ENCODE measurements around the gene MAP3K3. TPM values are rescaled to one million over a fixed set of nuclear protein-coding genes. Genes with fewer than 3 reads are reported as not detected.

Gene MAP3K3
- total RNA-seq, 1 donor = 51.0 TPM

DNA sequence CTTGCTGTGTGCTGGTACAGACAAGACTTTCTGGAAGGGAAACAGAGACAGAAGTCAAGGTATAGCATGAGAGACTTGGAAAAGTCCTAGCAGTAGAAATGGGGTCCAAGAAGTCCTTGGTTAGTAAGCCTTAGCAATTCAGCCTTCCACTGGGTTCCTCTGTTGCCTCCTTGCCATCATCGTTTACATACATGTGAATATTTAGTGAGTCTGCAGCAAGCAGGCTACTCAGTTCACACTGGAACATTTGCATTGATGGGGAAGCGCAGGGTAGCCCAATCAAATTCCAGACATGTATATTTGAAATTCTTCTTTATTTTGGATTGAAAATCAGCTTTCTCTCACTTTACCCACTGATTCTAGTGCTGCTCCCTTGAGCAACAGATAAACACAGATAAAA, 50.6 kb downstream of the MAP3K3 start:
- TF ChIP-seq, protein P1, sequence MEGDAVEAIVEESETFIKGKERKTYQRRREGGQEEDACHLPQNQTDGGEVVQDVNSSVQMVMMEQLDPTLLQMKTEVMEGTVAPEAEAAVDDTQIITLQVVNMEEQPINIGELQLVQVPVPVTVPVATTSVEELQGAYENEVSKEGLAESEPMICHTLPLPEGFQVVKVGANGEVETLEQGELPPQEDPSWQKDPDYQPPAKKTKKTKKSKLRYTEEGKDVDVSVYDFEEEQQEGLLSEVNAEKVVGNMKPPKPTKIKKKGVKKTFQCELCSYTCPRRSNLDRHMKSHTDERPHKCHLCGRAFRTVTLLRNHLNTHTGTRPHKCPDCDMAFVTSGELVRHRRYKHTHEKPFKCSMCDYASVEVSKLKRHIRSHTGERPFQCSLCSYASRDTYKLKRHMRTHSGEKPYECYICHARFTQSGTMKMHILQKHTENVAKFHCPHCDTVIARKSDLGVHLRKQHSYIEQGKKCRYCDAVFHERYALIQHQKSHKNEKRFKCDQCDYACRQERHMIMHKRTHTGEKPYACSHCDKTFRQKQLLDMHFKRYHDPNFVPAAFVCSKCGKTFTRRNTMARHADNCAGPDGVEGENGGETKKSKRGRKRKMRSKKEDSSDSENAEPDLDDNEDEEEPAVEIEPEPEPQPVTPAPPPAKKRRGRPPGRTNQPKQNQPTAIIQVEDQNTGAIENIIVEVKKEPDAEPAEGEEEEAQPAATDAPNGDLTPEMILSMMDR (IDR thresholded peaks at IDR 0.05; ENCODE audit: extremely low read depth, low read depth, low read length) = no peak

DNA sequence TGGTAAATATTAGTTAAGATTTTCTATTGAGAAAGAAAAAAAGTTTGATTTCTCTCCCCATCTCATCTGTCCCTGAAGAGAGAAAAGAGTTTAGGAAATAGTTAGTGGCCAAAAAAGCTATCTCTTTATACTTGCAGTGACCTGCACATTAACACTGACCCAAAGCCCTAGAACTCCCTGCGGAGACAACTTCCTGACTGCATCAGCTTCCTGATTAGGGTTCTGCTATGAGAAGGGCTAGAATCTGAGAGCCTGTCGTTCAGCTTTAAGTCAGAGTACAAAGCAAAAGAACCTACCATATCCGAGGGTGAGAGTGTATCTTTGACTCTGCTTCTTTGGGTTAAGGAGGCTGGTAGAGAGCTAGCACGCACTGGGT, 53.0 kb downstream of the MAP3K3 start:
- Histone ChIP-seq H2AFZ (ENCODE audit: low read length) (peak overlapping the region; percentile 82), H3K9me3 (ENCODE audit: low read depth, low read length) (no peaks in the 10 kb centered on the region), H3K4me2 (ENCODE audit: insufficient read depth, low read length) (peak overlapping the region; percentile 57), H3K4me1 (ENCODE audit: insufficient read depth, low read length) (peaks cover 20% of the 10 kb centered on the region), H3K27me3 (ENCODE audit: insufficient read depth, low read length) (no peaks in the 10 kb centered on the region), H3K79me2 (ENCODE audit: insufficient read depth, low read length) (peaks cover 6% of the 10 kb centered on the region), H3K4me3 (ENCODE audit: insufficient read depth, low read length) (peak overlapping the region; percentile 45), H3K27ac (ENCODE audit: low read depth, low read length) (peak overlapping the region; percentile 55), H4K20me1 (ENCODE audit: insufficient read depth, low read length) (no peaks in the 10 kb centered on the region), H3K36me3 (ENCODE audit: insufficient read depth, low read length) (peaks cover 4% of the 10 kb centered on the region)
- TF ChIP-seq, protein P1 (IDR thresholded peaks at IDR 0.05; ENCODE audit: extremely low read depth, low read depth, low read length) = no peak
- DNase-seq (ENCODE audit: insufficient read length, low spot score, missing footprints) = peak; percentile 17

More for the DNA sequence above, 50.6 kb downstream of the MAP3K3 start:
- peaks cover 20% of the 10 kb centered on the region for H3K4me1 ChIP-seq (ENCODE audit: insufficient read depth, low read length)
- H3K79me2 ChIP-seq (ENCODE audit: insufficient read depth, low read length) = peaks cover 6% of the 10 kb centered on the region
- peaks cover 4% of the 10 kb centered on the region for H3K36me3 ChIP-seq (ENCODE audit: insufficient read depth, low read length)
- H3K9me3 ChIP-seq (ENCODE audit: low read depth, low read length) = no peaks in the 10 kb centered on the region
- no peak overlapping the region for H3K27ac ChIP-seq (ENCODE audit: low read depth, low read length)
- H4K20me1 ChIP-seq (ENCODE audit: insufficient read depth, low read length) = no peaks in the 10 kb centered on the region
- no peak overlapping the region for H3K4me2 ChIP-seq (ENCODE audit: insufficient read depth, low read length)
- H3K27me3 ChIP-seq (ENCODE audit: insufficient read depth, low read length) = no peaks in the 10 kb centered on the region
- H2AFZ ChIP-seq (ENCODE audit: low read length) = no peak overlapping the region
- H3K4me3 ChIP-seq (ENCODE audit: insufficient read depth, low read length) = no peak overlapping the region
- peak; percentile 1 for DNase-seq (ENCODE audit: insufficient read length, low spot score, missing footprints)

DNA sequence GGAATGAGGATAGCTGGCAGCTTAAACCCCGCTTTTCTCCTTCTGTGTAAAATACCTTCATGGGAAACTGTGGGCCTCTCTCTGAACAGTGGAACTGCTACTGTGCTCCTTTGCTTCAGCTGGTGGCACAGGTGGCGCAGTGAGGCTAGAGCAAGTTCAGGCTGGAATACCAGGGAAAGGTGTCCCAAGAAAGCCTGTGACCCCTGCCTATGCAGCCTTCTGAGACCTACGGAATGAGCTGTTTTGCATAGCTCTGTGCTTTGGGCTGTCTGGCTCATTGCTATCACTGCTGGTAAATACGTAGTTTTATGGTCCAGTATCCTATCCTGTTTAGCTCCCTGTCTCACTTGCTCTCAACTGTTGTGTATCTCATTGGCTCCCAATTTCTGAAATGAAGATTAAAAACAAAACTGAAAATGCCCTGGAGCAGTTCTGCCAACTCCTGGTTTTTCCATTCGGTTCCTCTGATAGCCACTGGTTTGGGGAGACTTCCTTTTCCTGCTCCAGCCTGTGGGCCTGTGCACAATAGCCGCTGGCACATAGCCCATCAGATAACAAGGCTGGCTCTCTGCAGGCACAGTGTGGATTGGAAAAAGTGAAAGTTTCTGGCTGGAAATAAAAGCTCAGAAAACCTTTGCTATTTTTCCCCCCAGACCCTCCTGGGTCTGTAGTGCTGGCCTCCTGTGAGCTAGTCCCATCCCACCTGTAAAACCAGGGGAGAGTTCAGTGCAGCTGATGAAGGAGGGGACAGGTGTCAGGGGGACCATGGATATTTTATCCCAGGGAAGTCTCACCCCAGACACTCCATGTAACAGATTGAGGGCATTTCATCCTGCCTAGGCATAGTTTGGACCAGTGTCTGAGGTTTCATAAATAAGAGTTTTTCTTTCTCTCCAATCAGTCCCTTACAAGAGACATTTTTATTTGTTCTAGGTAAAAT, 53.7 kb downstream of the MAP3K3 start:
- DNase-seq (ENCODE audit: insufficient read length, low spot score, missing footprints) = peak; percentile 83

DNA sequence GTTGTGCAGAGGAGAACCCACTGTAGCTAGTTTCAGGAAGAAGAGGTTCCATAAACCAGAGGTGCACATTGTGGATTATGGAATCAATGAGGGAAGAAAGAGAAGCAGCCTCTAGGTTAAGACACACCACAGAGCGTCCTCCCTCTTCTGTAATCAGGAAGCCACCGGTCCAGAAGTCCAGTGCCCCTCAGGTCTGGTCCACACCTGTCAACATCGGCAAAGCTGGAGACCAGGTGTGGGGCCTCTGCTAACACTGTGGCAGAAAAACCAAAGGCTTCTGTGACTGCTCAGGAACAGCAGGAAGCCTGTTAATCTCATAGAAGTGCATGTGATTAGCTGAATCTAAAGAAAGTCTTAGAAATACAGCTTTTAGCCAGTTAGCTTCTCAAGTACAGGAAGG, 54.4 kb downstream of the MAP3K3 start:
- DNase-seq (ENCODE audit: insufficient read length, low spot score, missing footprints) = no peak
- peaks cover 6% of the 10 kb centered on the region for H3K79me2 ChIP-seq (ENCODE audit: insufficient read depth, low read length)
- TF ChIP-seq, protein P1 (IDR thresholded peaks at IDR 0.05; ENCODE audit: extremely low read depth, low read depth, low read length) = no peak
- peaks cover 20% of the 10 kb centered on the region for H3K4me1 ChIP-seq (ENCODE audit: insufficient read depth, low read length)
- H2AFZ ChIP-seq (ENCODE audit: low read length) = no peak overlapping the region
- H3K4me2 ChIP-seq (ENCODE audit: insufficient read depth, low read length) = no peak overlapping the region
- H3K4me3 ChIP-seq (ENCODE audit: insufficient read depth, low read length) = no peak overlapping the region
- no peaks in the 10 kb centered on the region for H3K9me3 ChIP-seq (ENCODE audit: low read depth, low read length)
- H4K20me1 ChIP-seq (ENCODE audit: insufficient read depth, low read length) = peaks cover 2% of the 10 kb centered on the region
- no peaks in the 10 kb centered on the region for H3K27me3 ChIP-seq (ENCODE audit: insufficient read depth, low read length)
- H3K36me3 ChIP-seq (ENCODE audit: insufficient read depth, low read length) = peaks cover 7% of the 10 kb centered on the region
- H3K27ac ChIP-seq (ENCODE audit: low read depth, low read length) = no peak overlapping the region

More for the DNA sequence above, 53.7 kb downstream of the MAP3K3 start:
- TF ChIP-seq, protein P1 (IDR thresholded peaks at IDR 0.05; ENCODE audit: extremely low read depth, low read depth, low read length) = no peak
- H3K4me3 ChIP-seq (ENCODE audit: insufficient read depth, low read length) = peak overlapping the region; percentile 45
- no peaks in the 10 kb centered on the region for H3K9me3 ChIP-seq (ENCODE audit: low read depth, low read length)
- no peaks in the 10 kb centered on the region for H4K20me1 ChIP-seq (ENCODE audit: insufficient read depth, low read length)
- H3K27me3 ChIP-seq (ENCODE audit: insufficient read depth, low read length) = no peaks in the 10 kb centered on the region
- peaks cover 6% of the 10 kb centered on the region for H3K79me2 ChIP-seq (ENCODE audit: insufficient read depth, low read length)
- peaks cover 4% of the 10 kb centered on the region for H3K36me3 ChIP-seq (ENCODE audit: insufficient read depth, low read length)
- H3K4me2 ChIP-seq (ENCODE audit: insufficient read depth, low read length) = peak overlapping the region; percentile 57
- peaks cover 20% of the 10 kb centered on the region for H3K4me1 ChIP-seq (ENCODE audit: insufficient read depth, low read length)
- peak overlapping the region; percentile 82 for H2AFZ ChIP-seq (ENCODE audit: low read length)
- H3K27ac ChIP-seq (ENCODE audit: low read depth, low read length) = peak overlapping the region; percentile 55
